NT2/D1 (cell line): ENCODE results near the gene FJX1.
A peak's percentile ranks its signal among the peaks of the same experiment; 100 is the strongest.
"Not testable (repeated sequence)": the region's sequence is repeated elsewhere in the genome, so short reads cannot be mapped to it uniquely, and the experiment has no call there.

Experiments used
- DNase-seq: peaks from one replicate; pipeline ENCODE4 v3.0.0-alpha.2; 2011; ENCODE audit warnings: low read depth, low spot score
- H3K27me3 ChIP-seq: 2 replicates; pipeline ENCODE4 v1.6.0; 2011; ENCODE audit warnings: mild to moderate bottlenecking; ENCODE audit not compliant: insufficient read length, insufficient read depth
- H3K36me3 ChIP-seq: 2 replicates; pipeline ENCODE4 v1.6.1; 2011; ENCODE audit warnings: mild to moderate bottlenecking, low read length, mixed read lengths; ENCODE audit not compliant: insufficient read depth, insufficient read length
- H3K4me1 ChIP-seq: 2 replicates; pipeline ENCODE4 v1.5.1; 2011; ENCODE audit not compliant: insufficient read depth, insufficient read length
- H3K4me3 ChIP-seq: 2 replicates; pipeline ENCODE4 v1.5.1; 2011; ENCODE audit warnings: low read depth; ENCODE audit not compliant: insufficient read length
- H3K9ac ChIP-seq: 2 replicates; pipeline ENCODE4 v1.6.0; 2011; ENCODE audit warnings: low read depth; ENCODE audit not compliant: insufficient read length
- H3K9me3 ChIP-seq: 2 replicates; pipeline ENCODE4 v1.5.1; 2011; ENCODE audit warnings: mild to moderate bottlenecking, low read length; ENCODE audit not compliant: insufficient read depth
- SUZ12 ChIP-seq: IDR thresholded peaks from 2 replicates; pipeline ENCODE4 v1.6.1; 2011; ENCODE audit not compliant: insufficient read length, insufficient read depth; ENCODE audit errors: extremely low read depth
- YY1 ChIP-seq: IDR thresholded peaks from 2 replicates; pipeline ENCODE4 v1.6.1; 2011; ENCODE audit not compliant: insufficient read length, insufficient read depth
- ZNF274 ChIP-seq: IDR thresholded peaks from 2 replicates; pipeline ENCODE4 v1.6.1; 2011; ENCODE audit warnings: mild to moderate bottlenecking, low read depth, low read length

Gene FJX1

DNA sequence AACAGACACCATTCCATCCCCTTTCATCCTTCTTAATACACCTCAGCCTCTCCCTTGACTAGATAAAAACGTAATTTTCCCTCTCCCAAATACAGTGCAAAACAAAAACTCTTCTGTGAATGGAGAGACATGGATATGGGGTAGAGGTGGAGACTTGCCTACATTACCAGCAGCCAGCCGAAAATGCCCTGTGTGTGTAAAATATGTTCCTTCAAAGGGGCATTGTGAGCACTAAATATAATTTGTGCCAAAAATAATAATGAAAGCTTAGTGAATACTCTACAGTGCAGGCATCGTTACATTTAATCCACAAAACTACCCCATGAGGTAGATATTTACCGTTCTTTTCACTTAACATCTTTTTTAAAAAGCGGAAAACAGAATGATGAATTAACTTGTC lies 43.3 kb downstream of the FJX1 start:
- no peak for TF ChIP-seq YY1
- H3K9me3 ChIP-seq: peaks cover 31% of the 10 kb centered on the region
- DNase-seq: no peak
- H3K4me1 ChIP-seq: peaks cover 3% of the 10 kb centered on the region
- no peak overlapping the region for H3K9ac ChIP-seq
- peaks cover 3% of the 10 kb centered on the region for H3K36me3 ChIP-seq
- peak overlapping the region; percentile 78 for H3K4me3 ChIP-seq
- peaks cover 10% of the 10 kb centered on the region for H3K27me3 ChIP-seq

DNA sequence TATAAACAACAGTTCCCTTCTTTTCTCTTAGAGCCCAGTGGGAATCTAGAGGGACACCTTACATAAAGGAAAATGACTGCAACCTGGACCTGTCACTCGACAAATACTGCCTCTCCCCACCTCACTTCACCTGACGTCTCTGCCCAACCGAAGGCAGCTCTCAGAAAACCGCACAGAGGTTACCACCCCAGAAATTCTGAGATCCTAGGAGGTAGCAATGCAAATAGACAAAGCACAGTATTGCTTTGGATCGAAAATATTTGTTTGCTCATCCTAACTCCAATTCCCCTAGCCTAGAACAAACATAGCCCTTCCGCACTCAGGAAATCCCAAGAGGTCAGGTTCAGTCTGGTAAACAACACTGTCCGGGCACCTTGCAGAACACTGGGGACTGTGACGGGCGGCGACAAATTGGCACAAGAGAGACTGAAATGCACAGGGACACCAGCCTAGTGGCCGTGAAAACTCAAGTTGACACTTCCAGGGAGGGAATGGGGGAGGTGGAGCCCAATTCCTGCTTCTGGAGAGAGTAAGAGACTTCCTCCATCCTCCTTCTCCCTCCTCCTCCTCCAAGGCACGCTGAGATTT lies 43.9 kb downstream of the FJX1 start:
- TF ChIP-seq ZNF274 (no peak), YY1 (no peak), SUZ12 (no peak)
- peaks cover 37% of the 10 kb centered on the region for H3K9me3 ChIP-seq
- H3K36me3 ChIP-seq: peaks cover 3% of the 10 kb centered on the region
- no peak for DNase-seq
- peaks cover 10% of the 10 kb centered on the region for H3K27me3 ChIP-seq
- H3K9ac ChIP-seq: peak overlapping the region; percentile 74
- peaks cover 3% of the 10 kb centered on the region for H3K4me1 ChIP-seq
- peak overlapping the region; percentile 78 for H3K4me3 ChIP-seq

DNA sequence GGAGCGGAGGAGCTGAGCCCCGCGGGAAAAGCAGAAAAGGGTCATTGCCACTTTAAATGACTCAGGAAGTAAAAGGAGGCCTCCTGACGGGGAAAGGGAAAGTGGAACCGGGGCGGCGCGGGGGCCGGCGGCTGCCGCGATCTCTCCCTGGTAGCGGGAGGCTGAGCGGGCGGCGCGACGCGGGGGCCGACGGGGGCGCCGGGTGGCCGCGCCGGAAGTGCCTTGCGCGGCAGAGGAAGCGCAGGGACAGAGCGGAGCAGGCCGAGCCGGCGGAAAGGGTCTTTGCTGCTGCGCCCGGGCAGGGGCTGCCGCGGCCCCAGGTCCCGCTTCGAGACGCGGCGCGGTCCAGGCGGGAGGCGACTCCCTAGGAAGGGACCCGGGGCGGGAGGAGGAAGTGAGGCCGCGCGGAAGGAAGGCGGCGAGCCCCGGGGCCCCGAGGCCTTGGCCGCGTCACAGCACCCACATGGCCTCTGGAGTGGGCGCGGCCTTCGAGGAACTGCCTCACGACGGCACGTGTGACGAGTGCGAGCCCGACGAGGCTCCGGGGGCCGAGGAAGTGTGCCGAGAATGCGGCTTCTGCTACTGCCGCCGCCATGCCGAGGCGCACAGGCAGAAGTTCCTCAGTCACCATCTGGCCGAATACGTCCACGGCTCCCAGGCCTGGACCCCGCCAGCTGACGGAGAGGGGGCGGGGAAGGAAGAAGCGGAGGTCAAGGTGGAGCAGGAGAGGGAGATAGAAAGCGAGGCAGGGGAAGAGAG lies 44.6 kb downstream of the FJX1 start, which contains the start of gene TRIM44:
TRIM44 (plus strand) TSS at position 127 of the 759 bp plus-strand sequence; CDS start at position 464, 337 bp downstream.
- peaks cover 39% of the 10 kb centered on the region for H3K9me3 ChIP-seq
- TF ChIP-seq SUZ12: no peak
- no peak for TF ChIP-seq ZNF274
- H3K9ac ChIP-seq: peak within 1 kb of the TSS; percentile 74
- peaks cover 3% of the 10 kb centered on the region for H3K4me1 ChIP-seq
- peaks cover 10% of the 10 kb centered on the region for H3K27me3 ChIP-seq
- peaks cover 7% of the 10 kb centered on the region for H3K36me3 ChIP-seq
- peak; percentile 22 for DNase-seq
- H3K4me3 ChIP-seq: peak within 1 kb of the TSS; percentile 78

DNA sequence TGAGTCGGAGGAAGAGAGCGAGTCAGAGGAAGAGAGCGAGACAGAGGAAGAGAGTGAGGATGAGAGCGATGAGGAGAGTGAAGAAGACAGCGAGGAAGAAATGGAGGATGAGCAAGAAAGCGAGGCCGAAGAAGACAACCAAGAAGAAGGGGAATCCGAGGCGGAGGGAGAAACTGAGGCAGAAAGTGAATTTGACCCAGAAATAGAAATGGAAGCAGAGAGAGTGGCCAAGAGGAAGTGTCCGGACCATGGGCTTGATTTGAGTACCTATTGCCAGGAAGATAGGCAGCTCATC lies 45.1 kb downstream of the FJX1 start:
- TF ChIP-seq ZNF274 (no peak), SUZ12 (no peak), YY1 (no peak)
- Histone ChIP-seq H3K4me3 (peak overlapping the region; percentile 78), H3K9ac (peak overlapping the region; percentile 74), H3K36me3 (peaks cover 7% of the 10 kb centered on the region), H3K27me3 (peaks cover 10% of the 10 kb centered on the region), H3K4me1 (peaks cover 3% of the 10 kb centered on the region), H3K9me3 (peaks cover 39% of the 10 kb centered on the region)
- DNase-seq: no peak

DNA sequence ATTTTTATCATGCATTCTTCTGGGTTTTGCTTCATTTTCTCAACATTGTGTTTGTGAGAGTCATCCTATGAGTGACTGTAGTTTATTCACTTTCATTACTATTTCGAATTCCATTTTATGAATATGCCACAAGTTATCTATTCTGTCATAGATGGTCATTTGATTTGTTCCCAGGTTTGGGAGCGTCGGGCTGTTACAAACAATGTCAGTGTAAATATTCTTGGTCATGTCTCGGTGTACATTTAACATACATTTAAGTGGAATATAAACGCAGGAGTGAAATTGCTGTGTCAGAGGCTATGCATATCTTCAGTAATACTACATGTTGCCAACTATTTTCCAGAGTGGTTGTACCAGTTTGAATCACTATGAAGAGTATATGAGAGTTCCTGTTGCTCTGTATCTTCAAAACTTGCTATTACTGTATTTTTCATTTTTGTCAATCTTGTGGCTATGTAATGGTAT lies 46.7 kb downstream of the FJX1 start:
- Histone ChIP-seq H3K36me3 (peaks cover 7% of the 10 kb centered on the region), H3K9ac (no peak overlapping the region), H3K9me3 (peaks cover 39% of the 10 kb centered on the region), H3K27me3 (peaks cover 10% of the 10 kb centered on the region), H3K4me1 (peaks cover 3% of the 10 kb centered on the region), H3K4me3 (no peak overlapping the region)
- DNase-seq: no peak
- TF ChIP-seq ZNF274 (no peak), SUZ12 (no peak), YY1 (no peak)

DNA sequence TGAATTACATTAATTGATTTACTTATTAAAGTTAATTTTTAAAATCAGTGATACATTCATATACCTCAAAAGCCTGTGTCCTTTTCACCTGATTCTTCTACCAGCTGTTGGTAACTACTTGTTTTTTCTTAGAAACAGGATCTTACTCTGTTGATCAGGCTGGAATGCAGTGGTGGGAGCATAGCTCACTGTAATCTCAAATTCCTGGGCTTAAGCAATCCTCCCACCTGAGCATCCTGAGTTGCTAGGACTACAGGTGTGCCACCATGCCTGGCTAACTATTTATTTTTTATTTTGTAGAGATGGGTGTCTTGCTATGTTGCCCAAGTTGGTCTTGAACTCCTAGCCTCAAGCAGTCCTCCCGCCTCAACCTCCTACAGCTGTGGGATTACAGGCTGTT lies 49.0 kb downstream of the FJX1 start:
- Histone ChIP-seq H3K4me3 (no peak overlapping the region), H3K9me3 (peaks cover 39% of the 10 kb centered on the region), H3K36me3 (peaks cover 7% of the 10 kb centered on the region), H3K4me1 (peaks cover 3% of the 10 kb centered on the region), H3K27me3 (no peaks in the 10 kb centered on the region), H3K9ac (no peak overlapping the region)
- no peak for TF ChIP-seq SUZ12
- TF ChIP-seq ZNF274: no peak
- no peak for TF ChIP-seq YY1
- no peak for DNase-seq

DNA sequence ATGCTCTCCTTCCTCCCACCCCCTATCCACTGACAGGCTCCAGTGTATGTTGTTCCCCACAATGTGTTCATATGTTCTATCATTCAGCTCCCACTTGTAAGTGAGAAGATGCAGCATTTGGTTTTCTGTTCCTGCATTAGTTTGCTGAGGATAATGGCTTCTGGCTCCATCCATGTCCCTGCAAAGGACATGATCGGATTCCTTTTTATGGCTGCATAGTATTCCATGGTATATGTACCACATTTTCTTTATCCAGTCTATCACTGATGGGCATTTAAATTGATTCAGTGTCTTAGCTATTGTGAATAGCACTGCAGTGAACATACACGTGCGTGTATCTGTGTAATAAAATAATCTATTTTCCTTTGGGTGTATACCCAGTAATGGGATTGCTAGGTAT lies 50.1 kb downstream of the FJX1 start:
- not testable (repeated sequence) for H3K4me3 ChIP-seq, DNase-seq, H3K36me3 ChIP-seq

More for the DNA sequence above, 50.1 kb downstream of the FJX1 start:
- H3K9ac ChIP-seq, H3K4me1 ChIP-seq, H3K27me3 ChIP-seq: not testable (repeated sequence)
- H3K9me3 ChIP-seq: peaks cover 38% of the 10 kb centered on the region
